Measurements from ENCODE around the gene SLC22A6. TPM values are rescaled to one million over a fixed set of nuclear protein-coding genes. Genes with fewer than 3 reads are reported as not detected.

The SLC22A6 gene
- total RNA-seq, 1 donor from 2014 or later, result not detected

- ATAC-seq (peak; percentile 27), DNase-seq (no peak)
- no peak for TF ChIP-seq CTCF (IDR thresholded peaks at IDR 0.05)
- Histone ChIP-seq H3K4me1 (no peaks in the 10 kb centered on the region), H3K27ac (no peak overlapping the region), H3K9me3 (no peaks in the 10 kb centered on the region), H3K4me3 (no peak overlapping the region), H3K27me3 (no peaks in the 10 kb centered on the region), H3K36me3 (no peaks in the 10 kb centered on the region)
- intact Hi-C loops (cut with DNase I), result no loop called here
Observed at GRCh38 chr11:62933750-62934495, 50.8 kb downstream of the SLC22A6 start.

GRCh38 chr11:62933285-62933684 lies 51.5 kb downstream of the SLC22A6 start:
- Histone ChIP-seq H3K9me3 (no peaks in the 10 kb centered on the region), H3K27ac (no peak overlapping the region), H3K36me3 (no peaks in the 10 kb centered on the region), H3K4me3 (no peak overlapping the region), H3K27me3 (peaks cover 1% of the 10 kb centered on the region), H3K4me1 (no peaks in the 10 kb centered on the region)
- ATAC-seq (no peak), DNase-seq (no peak)
- no peak for TF ChIP-seq CTCF (IDR thresholded peaks at IDR 0.05)
- intact Hi-C loops (cut with DNase I), result no loop called here

GRCh38 chr11:62931499-62932278 lies 53.1 kb downstream of the SLC22A6 start:
- no peak for TF ChIP-seq CTCF (IDR thresholded peaks at IDR 0.05)
- ATAC-seq, result no peak
- no peaks in the 10 kb centered on the region for H3K36me3 ChIP-seq

GRCh38 chr11:62930666-62931065 lies 54.1 kb downstream of the SLC22A6 start:
- no peak for DNase-seq
- TF ChIP-seq CTCF (IDR thresholded peaks at IDR 0.05), result no peak
- intact Hi-C loops (cut with DNase I), result no loop called here
- H3K4me3 ChIP-seq, result no peak overlapping the region
- H3K27me3 ChIP-seq, result peaks cover 28% of the 10 kb centered on the region
- ATAC-seq, result no peak
- H3K27ac ChIP-seq, result no peak overlapping the region
- no peaks in the 10 kb centered on the region for H3K36me3 ChIP-seq
- H3K4me1 ChIP-seq, result peaks cover 8% of the 10 kb centered on the region
- H3K9me3 ChIP-seq, result no peaks in the 10 kb centered on the region

More at GRCh38 chr11:62931499-62932278, 53.1 kb downstream of the SLC22A6 start:
- no peaks in the 10 kb centered on the region for H3K9me3 ChIP-seq
- no peak overlapping the region for H3K4me3 ChIP-seq
- no peak for DNase-seq
- H3K4me1 ChIP-seq, result no peaks in the 10 kb centered on the region
- peaks cover 17% of the 10 kb centered on the region for H3K27me3 ChIP-seq
- no peak overlapping the region for H3K27ac ChIP-seq
- intact Hi-C loops (cut with DNase I), result no loop called here

DNA sequence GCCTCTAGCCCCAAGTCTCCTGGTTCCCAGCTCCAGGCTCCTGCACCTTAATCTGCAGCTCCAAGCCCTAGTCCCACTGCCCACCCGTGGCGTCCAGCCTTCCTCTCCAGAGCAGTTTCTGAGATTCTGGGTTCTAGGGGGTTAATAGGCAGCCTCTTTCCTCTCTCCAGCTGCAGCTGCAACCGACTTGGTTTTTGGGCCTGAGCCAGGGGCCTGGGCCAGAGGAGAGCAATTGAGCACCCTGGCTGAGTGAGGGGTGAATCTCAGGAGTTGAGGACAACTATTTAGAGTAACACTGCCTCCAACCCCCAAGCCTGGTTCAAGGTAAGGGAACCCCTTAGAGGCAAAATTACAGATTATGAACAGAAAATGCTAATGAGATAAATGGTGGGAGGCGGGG lies 54.6 kb downstream of the SLC22A6 start:
- DNase-seq (peak; percentile 32), ATAC-seq (no peak)
- H3K27ac ChIP-seq, result no peak overlapping the region
- H3K4me1 ChIP-seq, result peaks cover 11% of the 10 kb centered on the region
- intact Hi-C loops (cut with DNase I), result no loop called here
- H3K9me3 ChIP-seq, result no peaks in the 10 kb centered on the region
- no peak for TF ChIP-seq CTCF (IDR thresholded peaks at IDR 0.05)
- H3K4me3 ChIP-seq, result no peak overlapping the region
- no peaks in the 10 kb centered on the region for H3K36me3 ChIP-seq
- peaks cover 33% of the 10 kb centered on the region for H3K27me3 ChIP-seq

Data from upper lobe of right lung (tissue), 1 donor.